Neural progenitor cell (in vitro differentiated cells): ENCODE data around the gene NDUFS8. TPM values are rescaled to one million over a fixed set of nuclear protein-coding genes. Genes with fewer than 3 reads are reported as not detected.

Source experiments
- DNase-seq: peaks from one replicate; pipeline ENCODE4 v3.0.0-alpha.2; 2016; ENCODE audit warnings: low spot score
- H2AFZ ChIP-seq: fragments of 200-600 bp; sonication (generic); replicated peaks from 2 replicates; pipeline ENCODE4 v1.6.1; 2016; ENCODE audit warnings: antibody characterized with exemption
- H3F3A ChIP-seq: fragments of 200-600 bp; sonication (generic); 2 replicates; pipeline ENCODE4 v1.6.1; 2016; ENCODE audit warnings: antibody characterized with exemption, low read depth
- H3K27ac ChIP-seq: fragments of 200-600 bp; sonication (generic); 2 replicates; pipeline ENCODE4 v1.5.1; 2016; ENCODE audit warnings: mild to moderate bottlenecking
- H3K27me3 ChIP-seq: fragments of 200-600 bp; sonication (generic); 2 replicates; pipeline ENCODE4 v1.6.1; 2016; ENCODE audit warnings: mild to moderate bottlenecking, moderate library complexity
- H3K36me3 ChIP-seq: fragments of 200-600 bp; sonication (generic); 2 replicates; pipeline ENCODE4 v1.5.1; 2016
- H3K4me1 ChIP-seq: fragments of 200-600 bp; sonication (generic); 2 replicates; pipeline ENCODE4 v1.6.1; 2016; ENCODE audit warnings: mixed run types
- H3K4me2 ChIP-seq: fragments of 200-600 bp; sonication (generic); 2 replicates; pipeline ENCODE4 v1.6.1; 2016
- H3K4me3 ChIP-seq: fragments of 200-600 bp; sonication (generic); 2 replicates; pipeline ENCODE4 v1.5.1; 2016
- H3K79me2 ChIP-seq: fragments of 200-600 bp; sonication (generic); 2 replicates; pipeline ENCODE4 v1.6.1; 2016; ENCODE audit warnings: low read depth
- H3K9ac ChIP-seq: fragments of 200-600 bp; sonication (generic); 2 replicates; pipeline ENCODE4 v1.6.1; 2016
- H3K9me3 ChIP-seq: fragments of 200-600 bp; sonication (generic); 2 replicates; pipeline ENCODE4 v1.5.1; 2016; ENCODE audit warnings: low read depth
- H4K20me1 ChIP-seq: fragments of 200-600 bp; sonication (generic); 2 replicates; pipeline ENCODE4 v1.6.1; 2016; ENCODE audit warnings: low read depth
- H3K27ac Mint-ChIP-seq: 3 replicates; pipeline ENCODE4 v1.8.0; 2021; ENCODE audit warnings: mixed read lengths
- H3K27me3 Mint-ChIP-seq: 2 replicates; pipeline ENCODE4 v1.8.0; 2022; ENCODE audit warnings: low read depth, mild to moderate bottlenecking, inconsistent platforms, moderate library complexity, mixed read lengths; ENCODE audit not compliant: insufficient read depth
- H3K36me3 Mint-ChIP-seq: 3 replicates; pipeline ENCODE4 v1.8.0; 2021; ENCODE audit warnings: mixed read lengths
- H3K4me1 Mint-ChIP-seq: 3 replicates; pipeline ENCODE4 v1.8.0; 2021; ENCODE audit warnings: mixed read lengths
- H3K4me3 Mint-ChIP-seq: 3 replicates; pipeline ENCODE4 v1.8.0; 2021; ENCODE audit warnings: mild to moderate bottlenecking, moderate library complexity, mixed read lengths
- H3K9me3 Mint-ChIP-seq: 3 replicates; pipeline ENCODE4 v1.8.0; 2020; ENCODE audit warnings: mixed read lengths
- CTCF ChIP-seq: fragments of 200-600 bp; sonication (generic); IDR thresholded peaks from 2 replicates; pipeline ENCODE4 v1.5.1; 2017; ENCODE audit warnings: antibody characterized with exemption, mild to moderate bottlenecking
- EZH2 ChIP-seq: fragments of 200-600 bp; sonication (generic); IDR thresholded peaks from 2 replicates; pipeline ENCODE4 v1.6.1; 2017; ENCODE audit warnings: antibody characterized with exemption, mild to moderate bottlenecking, moderate library complexity
- EZH2phosphoT487 ChIP-seq: fragments of 200-600 bp; sonication (generic); IDR thresholded peaks from 2 replicates; pipeline ENCODE4 v1.6.1; 2017; ENCODE audit warnings: antibody characterized with exemption
- total RNA-seq: library from RNA; depleted of rRNA; stranded (reverse); fragments of >200 nt; gene quantifications from 2 replicates; pipeline ENCODE4 v1.2.3, GENCODE V29; 2015; ENCODE audit warnings: low replicate concordance

The NDUFS8 gene
- total RNA-seq, 1 donor from 2014 or later = 46.7 TPM

GRCh38 chr11:68061508-68061907 is 31.0 kb downstream of the NDUFS8 start:
- H3K9ac ChIP-seq = no peak overlapping the region
- no peaks in the 10 kb centered on the region for H3F3A ChIP-seq
- H3K79me2 ChIP-seq = no peaks in the 10 kb centered on the region
- TF ChIP-seq EZH2phosphoT487 (no peak), EZH2 (no peak), CTCF (no peak)
- no peak overlapping the region for H3K4me2 ChIP-seq
- no peaks in the 10 kb centered on the region for H3K9me3 ChIP-seq
- H3K36me3 ChIP-seq = peaks cover 7% of the 10 kb centered on the region
- Mint-ChIP-seq H3K27ac (no peak overlapping the region), H3K36me3 (peaks cover 53% of the 10 kb centered on the region), H3K27me3 (no peaks in the 10 kb centered on the region), H3K9me3 (no peaks in the 10 kb centered on the region), H3K4me3 (no peak overlapping the region), H3K4me1 (no peaks in the 10 kb centered on the region)
- H4K20me1 ChIP-seq = no peaks in the 10 kb centered on the region
- no peak overlapping the region for H3K4me3 ChIP-seq
- DNase-seq = no peak
- H3K27me3 ChIP-seq = no peaks in the 10 kb centered on the region
- no peak overlapping the region for H2AFZ ChIP-seq
- H3K4me1 ChIP-seq = no peaks in the 10 kb centered on the region
- no peak overlapping the region for H3K27ac ChIP-seq

DNA sequence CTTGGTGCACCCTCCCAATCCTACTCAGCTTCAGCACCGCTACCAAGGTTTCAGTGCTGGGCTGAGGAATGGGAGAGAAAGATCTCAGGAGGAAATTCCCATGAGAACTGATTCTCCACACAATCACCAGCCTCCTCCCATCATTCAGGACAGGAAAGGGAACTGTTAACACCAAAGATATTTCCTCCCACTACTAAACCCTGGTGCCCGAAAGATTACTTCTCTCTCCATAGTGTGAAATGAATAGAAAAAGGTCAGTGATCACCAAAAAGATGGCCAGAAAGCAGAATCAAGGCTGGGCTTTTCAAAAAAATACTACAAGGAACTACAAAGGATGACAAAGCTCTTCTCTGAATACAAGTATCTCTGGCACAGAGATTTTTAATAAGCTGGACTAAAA is 34.4 kb downstream of the NDUFS8 start:
- H3K27me3 ChIP-seq = no peaks in the 10 kb centered on the region
- H3K4me1 ChIP-seq = no peaks in the 10 kb centered on the region
- Mint-ChIP-seq H3K36me3 (peaks cover 57% of the 10 kb centered on the region), H3K27me3 (peaks cover 4% of the 10 kb centered on the region), H3K9me3 (no peaks in the 10 kb centered on the region), H3K4me1 (no peaks in the 10 kb centered on the region), H3K27ac (no peak overlapping the region), H3K4me3 (no peak overlapping the region)
- TF ChIP-seq EZH2 = no peak
- no peak for TF ChIP-seq EZH2phosphoT487
- no peak for TF ChIP-seq CTCF
- no peak overlapping the region for H3K4me2 ChIP-seq
- H3K4me3 ChIP-seq = no peak overlapping the region
- H2AFZ ChIP-seq = no peak overlapping the region
- DNase-seq = no peak
- no peaks in the 10 kb centered on the region for H3F3A ChIP-seq
- peaks cover under 1% of the 10 kb centered on the region for H3K36me3 ChIP-seq
- H4K20me1 ChIP-seq = no peaks in the 10 kb centered on the region
- no peak overlapping the region for H3K27ac ChIP-seq
- no peaks in the 10 kb centered on the region for H3K79me2 ChIP-seq
- H3K9me3 ChIP-seq = no peaks in the 10 kb centered on the region
- no peak overlapping the region for H3K9ac ChIP-seq

GRCh38 chr11:68065841-68066240 is 35.4 kb downstream of the NDUFS8 start:
- Mint-ChIP-seq H3K4me3 (no peak overlapping the region), H3K4me1 (no peaks in the 10 kb centered on the region), H3K36me3 (peaks cover 59% of the 10 kb centered on the region), H3K27ac (no peak overlapping the region), H3K9me3 (no peaks in the 10 kb centered on the region), H3K27me3 (peaks cover 4% of the 10 kb centered on the region)
- Histone ChIP-seq H3K4me1 (no peaks in the 10 kb centered on the region), H3K79me2 (no peaks in the 10 kb centered on the region), H3K9ac (no peak overlapping the region), H3K9me3 (no peaks in the 10 kb centered on the region), H4K20me1 (no peaks in the 10 kb centered on the region), H3F3A (no peaks in the 10 kb centered on the region), H3K27me3 (no peaks in the 10 kb centered on the region), H2AFZ (no peak overlapping the region), H3K36me3 (peaks cover 3% of the 10 kb centered on the region), H3K27ac (no peak overlapping the region), H3K4me2 (no peak overlapping the region), H3K4me3 (no peak overlapping the region)
- DNase-seq = no peak
- no peak for TF ChIP-seq EZH2phosphoT487
- no peak for TF ChIP-seq EZH2
- no peak for TF ChIP-seq CTCF

- H3K9me3 Mint-ChIP-seq = no peaks in the 10 kb centered on the region
- Histone ChIP-seq H3K4me1 (no peaks in the 10 kb centered on the region), H3K4me2 (no peak overlapping the region), H3K4me3 (no peak overlapping the region), H3K9ac (no peak overlapping the region), H3K27me3 (no peaks in the 10 kb centered on the region), H3K36me3 (peaks cover 3% of the 10 kb centered on the region), H4K20me1 (no peaks in the 10 kb centered on the region), H3K79me2 (no peaks in the 10 kb centered on the region), H2AFZ (no peak overlapping the region), H3K27ac (peak overlapping the region; percentile 46), H3F3A (no peaks in the 10 kb centered on the region), H3K9me3 (no peaks in the 10 kb centered on the region)
- H3K4me3 Mint-ChIP-seq = no peak overlapping the region
- no peaks in the 10 kb centered on the region for H3K4me1 Mint-ChIP-seq
- H3K36me3 Mint-ChIP-seq = peaks cover 58% of the 10 kb centered on the region
- no peak overlapping the region for H3K27ac Mint-ChIP-seq
- TF ChIP-seq EZH2 = no peak
- no peak for TF ChIP-seq CTCF
- TF ChIP-seq EZH2phosphoT487 = no peak
- no peak for DNase-seq
- H3K27me3 Mint-ChIP-seq = peaks cover 4% of the 10 kb centered on the region
Observed at GRCh38 chr11:68066742-68067141, 36.3 kb downstream of the NDUFS8 start.
